B cell (primary cell): Measurements from ENCODE around the gene CNGA2.

Experiments used
- EZH2 ChIP-seq: IDR thresholded peaks from 2 replicates; pipeline ENCODE4 v1.6.1; 2012; ENCODE audit warnings: borderline replicate concordance, low read depth, mild to moderate bottlenecking, moderate library complexity, low read length; ENCODE audit not compliant: insufficient read depth, poor library complexity, severe bottlenecking
- TF ChIP-seq, protein P1 (sequence below): fragments of 200-600 bp; IDR thresholded peaks from one replicate; pipeline ENCODE4 v1.8.0; 2022; ENCODE audit warnings: antibody characterized with exemption, mild to moderate bottlenecking

DNA sequence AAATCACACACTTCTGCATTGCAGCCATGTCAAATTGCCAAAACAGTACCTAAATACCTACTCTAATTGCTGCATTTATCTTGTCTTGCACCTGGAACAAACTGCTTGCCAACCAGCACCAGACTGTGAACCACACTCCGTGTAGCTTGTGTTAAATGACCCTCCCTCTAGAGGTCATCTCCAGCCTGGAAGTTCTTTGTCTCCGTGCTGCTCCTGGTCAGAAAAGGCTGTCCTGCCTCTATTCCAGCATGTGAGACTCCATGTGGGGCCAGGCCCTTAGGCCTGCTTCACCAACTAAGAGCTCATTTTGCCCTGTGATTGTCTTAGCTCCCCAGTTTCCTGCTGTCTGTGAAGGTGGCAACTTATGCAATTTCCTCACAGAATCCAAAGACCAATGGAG is 28.3 kb downstream of the CNGA2 start:
- TF ChIP-seq, protein P1, sequence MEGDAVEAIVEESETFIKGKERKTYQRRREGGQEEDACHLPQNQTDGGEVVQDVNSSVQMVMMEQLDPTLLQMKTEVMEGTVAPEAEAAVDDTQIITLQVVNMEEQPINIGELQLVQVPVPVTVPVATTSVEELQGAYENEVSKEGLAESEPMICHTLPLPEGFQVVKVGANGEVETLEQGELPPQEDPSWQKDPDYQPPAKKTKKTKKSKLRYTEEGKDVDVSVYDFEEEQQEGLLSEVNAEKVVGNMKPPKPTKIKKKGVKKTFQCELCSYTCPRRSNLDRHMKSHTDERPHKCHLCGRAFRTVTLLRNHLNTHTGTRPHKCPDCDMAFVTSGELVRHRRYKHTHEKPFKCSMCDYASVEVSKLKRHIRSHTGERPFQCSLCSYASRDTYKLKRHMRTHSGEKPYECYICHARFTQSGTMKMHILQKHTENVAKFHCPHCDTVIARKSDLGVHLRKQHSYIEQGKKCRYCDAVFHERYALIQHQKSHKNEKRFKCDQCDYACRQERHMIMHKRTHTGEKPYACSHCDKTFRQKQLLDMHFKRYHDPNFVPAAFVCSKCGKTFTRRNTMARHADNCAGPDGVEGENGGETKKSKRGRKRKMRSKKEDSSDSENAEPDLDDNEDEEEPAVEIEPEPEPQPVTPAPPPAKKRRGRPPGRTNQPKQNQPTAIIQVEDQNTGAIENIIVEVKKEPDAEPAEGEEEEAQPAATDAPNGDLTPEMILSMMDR = no peak
- no peak for TF ChIP-seq EZH2
